NCI-H2196 (cell line): ENCODE results near the gene EIF3J.
"Not testable (repeated sequence)": the region's sequence is repeated elsewhere in the genome, so short reads cannot be mapped to it uniquely, and the experiment has no call there.

Experiments
- DNase-seq: peaks from one replicate; lab custom pipeline; 2025; ENCODE audit not compliant: unreplicated experiment; lab: John Stamatoyannopoulos, UW

Gene EIF3J

DNA sequence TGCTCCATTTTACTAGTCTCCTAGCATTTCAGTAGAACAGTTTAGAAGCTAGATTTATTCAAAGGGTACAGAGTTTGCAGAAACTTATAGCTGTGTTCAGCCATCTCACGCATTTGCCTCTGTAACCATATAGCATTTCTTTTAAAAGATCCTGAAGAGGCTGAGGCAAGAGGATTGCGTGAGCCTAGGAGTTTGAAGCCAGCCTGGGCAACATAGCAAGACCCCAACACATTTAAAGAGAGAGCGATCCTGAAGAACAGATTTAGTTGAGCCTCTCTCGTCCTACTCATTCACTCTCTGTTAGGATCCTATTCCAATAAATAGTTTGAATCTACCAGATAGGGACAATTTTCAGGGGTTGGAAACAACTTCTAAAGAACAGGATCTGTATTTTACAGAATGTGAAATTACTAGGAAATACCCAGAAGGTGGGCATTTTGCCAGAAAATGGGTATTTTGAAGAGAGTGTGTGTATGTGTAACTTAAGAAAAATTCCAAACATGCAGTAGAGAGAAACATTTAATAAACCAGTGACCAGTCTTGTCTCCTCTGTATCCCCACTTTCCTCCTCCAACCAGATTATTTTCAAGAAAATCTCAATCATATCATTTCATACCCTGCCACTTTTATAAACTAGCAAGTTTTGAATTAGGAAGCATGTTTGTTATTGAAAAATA, 4.5 kb downstream of the EIF3J start:
- no peak for DNase-seq

DNA sequence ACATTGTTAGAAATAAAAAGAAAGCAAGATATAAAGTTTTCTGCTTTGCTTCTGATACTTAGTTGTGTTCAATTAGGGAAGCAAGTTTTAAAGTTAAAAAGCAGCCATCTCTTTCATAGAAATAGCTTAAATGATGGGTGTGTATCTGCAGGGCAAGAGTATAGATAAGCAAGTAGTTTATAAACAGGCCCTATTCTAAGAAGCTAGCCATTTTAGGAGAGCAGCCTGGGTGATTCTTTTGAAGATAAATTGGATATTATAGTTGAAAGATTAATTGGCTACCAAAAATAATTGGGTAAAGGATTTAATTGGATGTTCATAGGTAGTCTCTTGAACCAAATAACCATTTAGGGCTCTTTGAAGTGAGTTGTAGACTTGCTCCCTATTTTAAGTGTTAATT, 5.6 kb downstream of the EIF3J start:
- no peak for DNase-seq

DNA sequence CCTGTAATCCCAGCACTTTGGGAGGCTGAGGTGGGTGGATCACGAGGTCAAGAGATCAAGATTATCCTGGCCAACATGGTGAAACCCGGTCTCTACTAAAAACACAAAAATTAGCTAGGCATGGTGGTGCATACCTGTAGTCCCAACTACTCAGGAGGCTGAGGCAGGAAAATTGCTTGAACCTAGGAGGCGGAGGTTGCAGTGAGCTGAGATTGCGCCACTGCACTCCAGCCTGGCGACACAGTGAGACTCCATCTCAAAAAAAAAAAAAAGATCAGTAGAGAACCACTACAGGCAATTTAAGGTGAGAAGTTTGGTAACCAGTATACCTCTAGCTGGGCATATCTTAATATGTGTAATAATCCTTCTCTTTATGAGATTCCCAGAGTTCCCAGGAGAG, 7.8 kb downstream of the EIF3J start:
- not testable (repeated sequence) for DNase-seq

DNA sequence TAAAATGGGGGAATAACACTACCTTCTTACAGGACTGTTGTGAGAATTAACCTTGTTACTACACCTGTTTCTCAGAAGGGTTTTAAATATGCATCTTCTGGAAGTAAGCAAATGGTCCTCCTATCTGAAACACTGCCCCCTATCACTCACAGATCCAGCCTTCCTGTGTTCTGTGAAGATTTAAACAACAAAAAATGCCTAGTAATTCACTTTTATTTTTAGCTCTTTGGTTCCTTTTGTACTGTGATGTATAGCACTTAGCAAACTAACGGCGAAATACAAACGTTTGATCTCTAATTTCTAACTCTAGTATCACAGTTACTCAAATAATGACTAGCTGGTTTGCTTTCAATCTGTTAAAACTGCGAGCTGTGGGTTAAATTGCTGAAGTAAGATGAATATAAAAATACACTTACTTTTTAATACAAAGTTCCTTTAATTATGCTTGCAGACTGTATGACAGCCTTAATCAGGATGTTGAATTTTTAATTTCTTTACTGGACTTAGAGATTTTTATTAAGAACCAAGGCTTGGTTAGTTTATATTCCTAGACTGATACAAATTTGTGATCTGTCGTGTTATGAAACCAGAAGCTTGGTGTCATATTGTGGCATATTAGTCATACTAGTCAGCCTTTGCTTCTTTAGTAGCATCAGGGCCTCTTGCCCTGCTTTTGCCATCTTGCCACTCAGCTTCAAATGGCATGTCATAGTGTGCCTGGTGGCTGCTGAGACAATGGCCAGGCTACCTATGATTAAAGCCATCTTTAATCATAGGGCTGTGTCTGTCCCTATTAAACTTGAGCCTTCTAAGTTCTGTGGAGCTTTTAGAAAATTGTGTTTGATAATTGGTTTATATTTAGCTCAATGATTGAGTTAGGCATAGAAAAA, 9.2 kb downstream of the EIF3J start:
- no peak for DNase-seq

DNA sequence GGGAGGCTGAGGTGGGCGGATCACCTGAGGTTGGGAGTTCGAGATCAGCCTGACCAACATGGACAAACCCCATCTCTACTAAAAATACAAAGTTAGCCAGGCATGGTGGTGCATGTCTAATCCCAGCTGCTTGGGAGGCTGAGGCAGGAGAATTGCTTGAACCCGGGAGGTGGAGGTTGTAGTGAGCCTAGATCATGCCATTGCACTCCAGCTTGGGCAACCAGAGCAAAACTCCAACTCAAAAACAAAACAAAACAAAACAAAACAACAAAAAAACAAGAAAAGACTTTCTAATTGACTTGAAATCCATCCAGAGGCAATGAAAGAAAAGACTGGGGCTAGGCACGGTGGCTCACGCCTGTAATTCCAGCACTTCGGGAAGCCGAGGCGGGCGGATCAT, 12.2 kb downstream of the EIF3J start:
- not testable (repeated sequence) for DNase-seq

DNA sequence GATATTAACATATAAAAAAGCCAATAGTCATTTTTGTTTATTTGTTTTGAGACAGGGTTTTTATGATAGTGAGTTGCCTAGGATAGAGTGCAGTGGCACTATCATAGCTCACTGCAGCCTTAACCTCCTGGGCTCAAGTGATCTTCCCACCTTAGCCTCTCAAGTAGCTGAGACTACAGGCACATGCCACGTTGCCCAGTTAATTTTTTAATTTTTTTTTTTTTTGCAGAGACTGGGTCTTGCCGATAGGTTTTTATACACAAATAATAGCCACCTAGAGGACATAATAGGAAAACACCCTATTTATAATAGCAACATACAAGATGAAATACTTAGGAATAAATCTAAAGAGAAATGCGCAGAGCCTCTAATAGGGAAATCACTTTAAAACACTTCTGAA, 13.3 kb downstream of the EIF3J start:
- peak; percentile 7 for DNase-seq

DNA sequence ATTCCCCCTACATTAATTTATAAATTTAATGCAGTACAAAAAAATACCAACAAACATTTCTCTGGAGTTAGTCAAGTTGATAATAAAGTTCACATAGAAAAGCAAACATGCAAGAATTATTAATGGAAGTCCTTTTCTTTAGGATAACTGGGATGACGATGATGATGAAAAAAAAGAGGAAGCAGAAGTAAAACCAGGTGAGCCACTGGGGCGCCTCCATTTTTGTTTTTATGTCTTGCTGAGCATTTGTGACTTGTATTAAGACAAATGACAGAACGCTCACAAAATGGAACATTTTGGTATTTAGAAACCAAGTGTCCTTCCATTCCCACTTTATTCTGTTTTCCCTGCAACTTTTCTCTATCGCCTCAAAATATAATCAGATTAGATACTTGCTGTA, 13.8 kb downstream of the EIF3J start:
- no peak for DNase-seq

DNA sequence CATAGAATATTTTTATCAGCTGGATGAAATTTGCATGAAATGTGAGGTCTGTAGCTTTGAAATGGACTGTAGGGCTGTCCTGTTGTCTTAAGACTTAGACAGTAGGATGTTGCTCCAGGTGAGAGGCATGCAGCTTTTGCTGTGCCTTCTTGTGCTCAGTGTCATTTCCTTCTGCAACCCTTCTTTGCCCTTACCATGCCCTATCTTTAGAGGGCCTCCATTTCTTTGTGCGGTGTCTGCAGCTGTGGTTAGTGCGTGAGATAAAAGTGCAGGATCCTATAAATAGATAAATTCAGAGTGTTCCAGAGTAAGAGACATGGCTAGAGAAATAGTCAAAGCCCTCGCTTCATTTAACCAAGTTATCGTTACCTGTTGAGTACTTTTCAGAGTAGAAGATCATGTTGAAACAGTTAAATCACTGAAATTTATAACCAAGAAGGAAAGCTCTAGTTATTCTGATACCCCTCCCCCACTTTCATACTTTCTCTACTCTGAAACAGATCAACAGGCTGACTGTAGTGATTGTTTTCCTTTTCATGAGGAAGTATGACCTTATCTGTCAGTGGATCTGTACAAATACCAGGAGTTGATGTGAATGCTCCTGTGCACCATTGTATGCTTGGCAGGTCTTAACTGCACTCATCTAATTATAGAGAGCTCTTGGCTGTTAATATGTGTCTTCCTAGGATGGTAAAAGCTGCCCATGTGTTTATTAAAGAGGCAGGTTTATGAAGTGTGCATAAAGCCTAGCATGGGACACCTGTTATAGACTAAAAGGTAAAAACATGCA, 18.2 kb downstream of the EIF3J start:
- no peak for DNase-seq

DNA sequence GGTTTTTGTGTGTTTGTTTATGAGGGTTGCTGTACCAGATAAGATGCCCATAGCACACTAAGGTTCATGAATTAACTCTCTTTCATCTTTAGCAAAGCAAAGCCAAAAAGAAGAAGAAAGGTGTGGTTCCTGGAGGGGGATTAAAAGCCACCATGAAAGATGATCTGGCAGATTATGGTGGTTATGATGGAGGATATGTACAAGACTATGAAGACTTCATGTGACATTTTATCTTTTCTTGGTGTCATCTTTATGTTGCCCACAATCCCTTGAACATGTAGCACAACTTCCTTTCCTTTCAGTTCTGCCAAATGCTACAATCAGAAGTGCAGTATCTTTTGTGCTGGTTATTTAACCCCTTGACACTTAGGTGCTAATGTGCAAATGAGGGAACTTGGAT, 24.0 kb downstream of the EIF3J start:
- not testable (repeated sequence) for DNase-seq

DNA sequence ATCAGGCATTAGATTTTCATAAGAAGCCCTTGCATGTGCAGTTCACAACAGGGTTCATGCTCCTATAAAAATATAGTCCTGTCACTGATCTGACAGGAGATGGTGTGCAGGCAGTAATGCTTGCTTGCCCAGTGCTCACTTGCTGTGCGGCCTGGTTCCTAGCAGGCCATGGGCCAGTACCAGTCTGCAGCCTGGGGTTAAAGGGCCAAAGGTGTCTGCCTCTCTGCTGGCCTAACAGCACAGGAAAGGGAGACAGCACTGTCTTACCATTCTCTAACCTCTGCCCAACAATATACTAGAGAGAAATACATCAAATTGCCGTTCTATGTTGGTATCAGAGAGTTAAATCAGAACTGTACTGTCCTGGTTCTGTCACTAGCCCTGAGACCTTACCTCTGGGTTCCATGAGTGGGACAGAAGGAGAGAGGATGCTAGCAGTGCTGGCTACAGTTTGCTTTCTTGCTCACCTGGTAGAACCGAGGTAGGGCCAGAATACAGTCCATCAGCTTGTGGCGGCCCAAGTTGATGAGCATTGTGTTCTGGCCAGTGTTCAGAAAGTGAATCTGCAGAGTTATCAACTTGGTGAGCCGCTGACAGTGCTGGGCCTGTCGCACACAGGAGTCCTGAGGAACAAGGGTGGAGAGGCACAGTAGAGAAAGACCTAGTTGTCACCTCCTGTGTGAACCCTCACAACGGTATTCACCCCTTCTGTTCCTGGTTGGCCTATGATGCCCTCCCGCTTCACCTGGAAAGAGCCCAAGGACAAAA, 28.6 kb downstream of the EIF3J start:
- no peak for DNase-seq

DNA sequence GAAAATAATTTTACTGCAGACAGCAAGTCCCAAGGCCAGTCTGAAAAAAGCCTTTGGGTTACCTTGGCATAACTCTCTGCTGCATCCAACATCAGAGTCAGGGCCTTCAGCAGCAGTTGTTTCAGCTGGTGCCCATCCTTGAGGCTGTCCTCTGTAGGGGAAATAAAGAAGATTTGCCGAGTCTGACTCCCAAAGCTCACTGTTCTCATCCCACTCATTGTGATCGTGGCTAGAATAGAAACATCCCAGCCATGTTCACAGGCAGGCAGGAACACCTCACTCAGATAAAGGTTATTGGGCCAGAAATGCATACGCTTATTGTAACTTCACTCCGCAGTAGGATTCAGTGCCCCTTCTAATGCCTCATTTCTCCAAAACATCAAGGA, 29.2 kb downstream of the EIF3J start:
- DNase-seq = no peak

DNA sequence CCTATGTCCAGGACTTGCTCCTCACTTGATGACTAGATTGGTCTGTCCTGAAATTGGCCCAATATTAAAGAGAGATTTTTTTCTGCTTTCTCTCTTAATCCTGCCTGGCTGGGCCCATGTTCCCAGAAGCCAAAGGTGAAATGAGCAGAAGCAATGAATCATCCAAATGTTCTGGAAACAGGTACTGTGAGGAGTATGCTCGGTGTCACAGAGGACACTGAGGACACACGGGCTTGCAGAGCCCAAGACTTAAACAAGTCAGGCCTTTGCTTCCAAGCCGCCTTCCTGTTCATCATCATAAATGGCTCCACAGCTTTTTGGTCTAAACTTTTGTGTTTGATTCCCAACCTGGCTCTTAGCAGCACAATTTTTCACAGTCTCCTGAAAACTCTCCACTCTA, 31.4 kb downstream of the EIF3J start:
- DNase-seq = no peak

DNA sequence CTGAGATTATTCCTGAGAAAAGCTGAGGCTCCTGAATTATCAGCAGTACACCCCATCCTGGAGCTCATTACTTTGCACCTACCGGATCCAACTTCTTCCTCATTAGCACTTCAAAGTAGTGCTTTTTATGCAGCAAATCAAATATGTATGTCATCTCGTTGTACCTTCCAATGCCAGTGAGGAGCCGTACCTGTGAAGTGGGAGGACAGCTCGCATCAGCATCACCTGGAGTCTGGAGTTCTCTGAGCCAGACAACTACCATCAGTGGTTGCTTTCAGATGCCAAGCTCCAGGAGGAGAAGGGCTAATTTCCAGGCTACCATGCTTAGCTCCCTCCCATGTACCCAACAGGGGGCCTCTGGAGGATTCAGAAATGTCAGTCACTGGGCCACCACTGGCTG, 32.4 kb downstream of the EIF3J start:
- DNase-seq = no peak

DNA sequence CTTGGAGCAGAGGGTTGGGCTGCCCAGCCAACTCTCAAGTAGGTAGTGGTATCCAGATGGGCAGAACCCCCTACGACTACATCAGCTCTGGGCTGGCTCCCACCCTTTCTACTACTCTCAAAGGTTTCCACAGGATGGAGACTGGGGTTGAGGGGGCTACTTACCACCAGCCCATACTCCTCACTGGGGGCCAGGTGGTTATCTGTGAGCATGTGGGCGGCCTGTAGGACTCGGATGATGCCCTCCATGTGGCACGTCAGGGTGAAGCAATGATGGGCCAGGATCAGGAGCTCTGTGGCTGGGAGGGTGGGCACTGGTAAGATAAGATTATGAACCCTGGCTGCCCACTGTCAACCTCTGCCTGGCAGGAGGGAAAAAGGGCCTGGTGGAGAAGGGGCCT, 33.4 kb downstream of the EIF3J start:
- DNase-seq = no peak

DNA sequence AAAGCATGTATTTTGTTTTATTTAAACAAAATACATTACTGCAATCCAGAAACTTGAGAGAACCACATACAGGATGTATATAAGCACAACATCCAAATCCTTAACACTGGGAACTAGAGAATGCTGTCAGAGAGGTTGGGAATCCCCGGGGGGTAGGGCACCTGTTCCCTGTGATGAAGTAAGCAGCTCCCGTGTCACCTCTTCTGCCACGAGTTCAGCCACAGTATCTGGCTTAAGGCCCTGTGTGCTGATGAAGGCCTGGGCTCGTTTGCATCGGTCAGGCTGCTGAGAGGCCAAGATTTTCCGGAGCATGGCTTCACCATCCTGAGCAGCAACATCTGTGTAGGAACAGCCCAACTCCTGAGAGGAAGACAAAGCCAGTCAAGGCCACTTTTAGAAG, 36.4 kb downstream of the EIF3J start:
- DNase-seq = no peak

DNA sequence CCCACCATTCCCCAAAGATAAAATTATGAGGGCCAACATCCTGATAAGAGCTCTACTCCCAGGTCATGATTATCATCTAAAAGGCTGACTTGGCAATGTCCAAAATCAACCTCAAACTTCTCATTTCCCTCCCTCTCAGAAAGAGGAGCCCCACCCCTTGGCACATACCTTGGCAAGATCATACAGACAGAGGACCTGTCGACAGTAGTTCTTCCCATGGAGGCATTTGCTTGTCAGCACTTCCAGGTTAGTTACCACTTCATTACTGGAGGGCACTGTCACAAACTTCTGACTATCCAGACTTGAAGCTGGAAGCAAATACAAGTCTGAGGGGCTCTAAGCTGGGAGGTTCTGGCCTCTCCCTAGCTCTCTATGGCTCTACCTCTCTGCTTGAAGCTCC, 37.8 kb downstream of the EIF3J start:
- no peak for DNase-seq

DNA sequence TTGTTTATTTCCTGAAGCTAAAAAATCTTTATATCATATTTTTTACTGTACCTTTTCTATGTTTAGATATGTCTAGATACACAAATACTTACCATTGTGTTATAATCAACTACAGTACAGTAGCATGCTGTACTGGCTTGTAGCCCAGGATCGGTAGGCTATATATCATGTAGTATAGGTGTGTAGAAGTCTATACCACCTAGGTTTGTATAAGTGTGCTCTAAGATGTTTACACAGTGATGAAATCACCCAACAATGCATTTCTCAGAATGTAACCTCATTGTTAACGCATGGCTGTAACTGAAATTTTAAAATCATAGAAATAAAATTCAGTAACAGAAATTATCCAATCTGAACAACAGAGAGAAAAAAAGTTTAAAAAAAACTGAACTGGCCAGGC, 43.2 kb downstream of the EIF3J start:
- DNase-seq = no peak

DNA sequence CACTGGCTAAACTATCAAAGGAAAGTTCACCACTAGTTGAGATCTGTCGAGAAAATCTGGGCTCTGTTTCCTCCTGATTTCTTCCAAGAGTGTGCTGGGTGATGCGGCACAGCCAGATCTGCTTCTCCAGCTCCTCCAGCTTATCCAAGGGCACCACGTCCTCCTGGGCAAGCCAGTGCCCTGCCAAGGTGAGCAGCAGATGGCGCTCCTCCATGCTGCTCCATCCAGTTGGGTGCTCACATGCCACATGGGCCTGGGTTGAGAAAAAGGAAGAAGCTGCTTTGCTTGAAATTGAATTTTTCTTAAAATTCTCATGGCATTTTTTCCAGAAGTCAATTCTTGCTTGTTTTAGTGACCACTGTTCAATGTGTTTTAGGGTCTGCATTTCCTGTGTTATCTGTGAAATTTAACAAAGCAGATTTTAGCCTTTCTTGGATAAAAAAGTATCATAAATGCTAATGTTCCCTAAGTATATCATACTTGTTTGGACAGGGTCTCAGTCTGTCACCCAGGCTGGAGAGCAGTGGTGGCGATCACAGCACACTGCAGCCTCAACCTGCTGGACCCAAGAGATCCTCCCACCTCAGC, 47.3 kb downstream of the EIF3J start:
- peak; percentile 3 for DNase-seq

DNA sequence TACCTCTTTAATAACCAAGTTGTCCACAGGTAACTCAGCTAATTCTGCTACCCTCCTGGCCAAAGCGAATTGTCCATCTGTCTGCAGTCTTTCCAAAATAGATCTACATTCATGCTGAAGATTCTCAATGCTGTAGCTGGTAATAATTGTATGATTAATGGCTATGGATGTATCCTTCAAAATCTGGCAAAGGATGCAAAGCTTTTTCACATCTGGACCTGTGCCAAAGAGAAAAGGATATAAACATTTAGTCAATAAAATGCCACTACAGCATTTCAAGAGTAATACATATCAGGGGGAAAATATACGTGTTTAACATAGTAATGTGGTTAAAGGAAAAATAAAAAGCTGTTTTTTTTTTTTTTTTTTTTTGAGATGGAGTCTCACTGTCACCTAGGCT, 48.7 kb downstream of the EIF3J start:
- DNase-seq = no peak

DNA sequence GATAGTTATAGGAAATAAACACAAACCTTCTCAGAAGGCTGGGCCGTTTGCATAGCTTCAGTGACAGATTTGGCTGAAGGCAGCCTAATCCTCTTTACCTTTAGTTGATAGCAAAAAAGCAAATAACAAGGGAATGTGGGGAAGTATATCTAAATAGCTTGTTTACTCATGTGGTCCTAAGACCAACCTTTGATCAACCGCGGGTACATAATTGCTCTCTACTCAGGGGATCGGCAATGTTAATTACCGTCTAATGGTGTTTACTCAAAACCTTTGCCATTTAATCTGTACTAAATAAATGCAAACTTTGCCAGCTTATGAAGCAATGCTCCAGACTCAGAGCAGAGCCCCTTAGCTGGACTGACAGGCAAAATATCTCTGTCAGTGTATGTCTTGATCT, 51.6 kb downstream of the EIF3J start:
- DNase-seq = no peak

DNA sequence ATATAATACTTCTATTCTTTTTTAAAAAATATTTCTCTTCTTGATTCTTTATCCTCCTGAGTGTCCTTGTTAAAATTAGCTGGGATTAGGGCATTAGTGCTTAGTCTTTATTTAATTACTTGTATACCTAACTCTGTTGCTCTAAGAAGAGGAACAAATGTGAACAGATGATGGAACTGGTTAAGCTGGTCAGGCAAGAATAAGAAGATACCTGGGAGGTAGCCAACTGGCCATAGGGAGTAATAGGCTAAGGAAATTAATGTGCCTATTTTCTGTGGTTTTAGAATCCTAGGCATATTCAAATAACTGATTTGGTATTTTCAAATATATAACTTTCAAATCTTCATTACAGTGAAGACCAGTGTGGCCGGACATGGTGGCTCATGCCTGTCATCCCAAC, 54.4 kb downstream of the EIF3J start:
- no peak for DNase-seq
